IMR-90 (cell line): Measurements from ENCODE around the gene CD3E. TPM values are rescaled to one million over a fixed set of nuclear protein-coding genes. Genes with fewer than 3 reads are reported as not detected.

Experiments
- ATAC-seq: fragments of 200-7000 bp; cut with Tn5 transposase; 2 replicates; pipeline ENCODE4 v1.9.1; 2020; ENCODE audit warnings: low read depth, mild to moderate bottlenecking, moderate library complexity
- BruUV-seq: library from RNA; stranded (reverse); fragments of 400-500 nt; replicated peaks from 2 replicates; lab custom pipeline; 2021; lab: Mats Ljungman, UMichigan
- CTCF ChIA-PET: fragments of 300-600 bp; formaldehyde crosslinking; extraction: SDS; loops from one replicate; lab custom pipeline; 2021; ENCODE audit warnings: antibody characterized with exemption; lab: Yijun Ruan, JAX
- POLR2A ChIA-PET: fragments of 300-600 bp; sonication (Branson Sonifier 250); formaldehyde crosslinking; loops from one replicate; lab custom pipeline; 2022; ENCODE audit warnings: antibody characterized with exemption; ENCODE audit not compliant: unreplicated experiment; lab: Charles Lee
- DNase-seq: peaks from one replicate; pipeline ENCODE4 v3.0.0; 2013
- H2AFZ ChIP-seq: replicated peaks from 2 replicates; pipeline ENCODE3; 2013; ENCODE audit warnings: low read length, mild to moderate bottlenecking; ENCODE audit not compliant: poor library complexity
- H2AK5ac ChIP-seq: 2 replicates; pipeline ENCODE4 v1.6.1; 2013; ENCODE audit warnings: low read depth, low read length, inconsistent platforms
- H2AK9ac ChIP-seq: replicated peaks from 2 replicates; pipeline ENCODE3; 2013; ENCODE audit warnings: mild to moderate bottlenecking, low read depth, low read length, moderate library complexity; ENCODE audit not compliant: poor library complexity
- H2BK120ac ChIP-seq: 2 replicates; pipeline ENCODE4 v1.6.1; 2013; ENCODE audit warnings: low read depth, low read length, inconsistent platforms
- H2BK15ac ChIP-seq: 3 replicates; pipeline ENCODE4 v1.6.1; 2013; ENCODE audit warnings: low read depth, low read length, inconsistent platforms
- H2BK20ac ChIP-seq: 2 replicates; pipeline ENCODE4 v1.6.1; 2013; ENCODE audit warnings: low read depth, mild to moderate bottlenecking, inconsistent platforms, low read length, moderate library complexity
- H2BK5ac ChIP-seq: 2 replicates; pipeline ENCODE4 v1.6.1; 2013; ENCODE audit warnings: mild to moderate bottlenecking, low read depth, low read length, inconsistent platforms; ENCODE audit not compliant: poor library complexity, severe bottlenecking
- H3K14ac ChIP-seq: replicated peaks from 2 replicates; pipeline ENCODE4 v1.6.1; 2013; ENCODE audit warnings: low read depth, low read length, inconsistent platforms
- H3K18ac ChIP-seq: 2 replicates; pipeline ENCODE4 v1.6.1; 2013; ENCODE audit warnings: low read depth, low read length, control low read depth
- H3K23ac ChIP-seq: 2 replicates; pipeline ENCODE4 v1.6.1; 2013; ENCODE audit warnings: low read depth, low read length, inconsistent platforms
- H3K27ac ChIP-seq: 2 replicates; pipeline ENCODE4 v1.5.1; 2013; ENCODE audit warnings: mild to moderate bottlenecking, control low read depth, low read length; ENCODE audit not compliant: insufficient read depth
- H3K27me3 ChIP-seq: 2 replicates; pipeline ENCODE4 v1.6.1; 2013; ENCODE audit warnings: low read length; ENCODE audit not compliant: control insufficient read depth, insufficient read depth
- H3K36me3 ChIP-seq: 2 replicates; pipeline ENCODE4 v1.6.1; 2013; ENCODE audit warnings: low read length, mixed read lengths; ENCODE audit not compliant: control insufficient read depth, insufficient read depth
- H3K4ac ChIP-seq: 2 replicates; pipeline ENCODE4 v1.6.1; 2013; ENCODE audit warnings: low read depth, low read length, inconsistent platforms
- H3K4me1 ChIP-seq: 2 replicates; pipeline ENCODE4 v1.6.1; 2013; ENCODE audit warnings: low read length, mixed read lengths; ENCODE audit not compliant: control insufficient read depth, insufficient read depth
- H3K4me2 ChIP-seq: 2 replicates; pipeline ENCODE4 v1.6.1; 2013; ENCODE audit warnings: low read depth, mild to moderate bottlenecking, control low read depth, low read length, moderate library complexity
- H3K4me3 ChIP-seq: 2 replicates; pipeline ENCODE4 v1.5.1; 2013; ENCODE audit warnings: low read depth, mild to moderate bottlenecking, control low read depth, low read length, moderate library complexity; ENCODE audit not compliant: insufficient read depth
- H3K56ac ChIP-seq: 2 replicates; pipeline ENCODE4 v1.6.1; 2013; ENCODE audit warnings: low read length, inconsistent platforms; ENCODE audit not compliant: insufficient read depth; ENCODE audit errors: extremely low read depth
- H3K79me1 ChIP-seq, 2 experiments: 2 replicates each; pipeline ENCODE4 v1.6.1; 2013; ENCODE audit warnings: low read length in 2 of 2, inconsistent platforms in 1 of 2, low read depth in 1 of 2
- H3K9ac ChIP-seq: 2 replicates; pipeline ENCODE4 v1.6.1; 2013; ENCODE audit warnings: low read depth, low read length, control low read depth
- H3K9me1 ChIP-seq: 2 replicates; pipeline ENCODE4 v1.6.1; 2013; ENCODE audit warnings: low read length, inconsistent platforms; ENCODE audit not compliant: insufficient read depth
- H3K9me3 ChIP-seq: 2 replicates; pipeline ENCODE4 v1.6.1; 2013; ENCODE audit warnings: low read length; ENCODE audit not compliant: control insufficient read depth, insufficient read depth
- H4K20me1 ChIP-seq: 2 replicates; pipeline ENCODE4 v1.6.1; 2013; ENCODE audit warnings: low read length, inconsistent platforms; ENCODE audit not compliant: insufficient read depth
- H4K5ac ChIP-seq: 2 replicates; pipeline ENCODE4 v1.6.1; 2013; ENCODE audit warnings: mild to moderate bottlenecking, low read depth, low read length, control low read depth
- H4K8ac ChIP-seq, 2 experiments: 2 replicates each; pipeline ENCODE4 v1.6.1; 2013; ENCODE audit warnings: low read depth in 2 of 2, low read length in 2 of 2, control low read depth in 1 of 2, inconsistent platforms in 1 of 2
- H4K91ac ChIP-seq: 2 replicates; pipeline ENCODE4 v1.6.1; 2013; ENCODE audit warnings: low read depth, low read length, inconsistent platforms; ENCODE audit not compliant: insufficient read depth
- MAFK ChIP-seq: IDR thresholded peaks from 2 replicates; pipeline ENCODE4 v1.6.1; 2012; ENCODE audit warnings: low read depth, low read length, improper control_type of control experiment
- NFE2L2 ChIP-seq: fragments of 150-350 bp; IDR thresholded peaks from 2 replicates; pipeline ENCODE4 v1.6.1; 2016; ENCODE audit warnings: low read depth, mild to moderate bottlenecking, low read length
- POLR2A ChIP-seq: IDR thresholded peaks from 2 replicates; pipeline ENCODE4 v1.6.1; 2012; ENCODE audit warnings: mild to moderate bottlenecking, low read depth, low read length
- WGBS, 2 experiments: methylation state at CpG; one replicate each; pipeline versions ENCODE4 v1.1.5 to v1.1.7; 2013; ENCODE audit warnings: missing lambda C conversion rate in 2 of 2; ENCODE audit not compliant: insufficient read length in 1 of 2; ENCODE audit errors: extremely low coverage in 2 of 2; 5-methylcytosine and 5-hydroxymethylcytosine counted together
- dilution Hi-C: fragments of 300-500 bp; cut with HindIII; formaldehyde crosslinking; loops from one replicate; pipeline ENCODE4 v1.14.3; 2018; ENCODE audit warnings: low sequenced_read_pairs; ENCODE audit not compliant: unreplicated experiment
- in situ Hi-C: fragments of 300-500 bp; cut with MboI; formaldehyde crosslinking; loops from 3 replicates; pipeline ENCODE4 v1.14.3; 2019; ENCODE audit warnings: low sequenced_read_pairs, inconsistent platforms, mixed read lengths
- intact Hi-C: fragments of 100-400 bp; cut with micrococcal nuclease; formaldehyde crosslinking; loops from 2 replicates; pipeline ENCODE4 v1.10.0; 2022
- polyA plus RNA-seq, 3 experiments: library from polyadenylated mRNA; depleted of rRNA; stranded (reverse); fragments of >200 nt; gene quantifications; 2 replicates each; pipeline ENCODE4 v1.2.3, GENCODE V29; 2012; ENCODE audit warnings: low replicate concordance in 1 of 3
- total RNA-seq: library from RNA; depleted of rRNA; stranded (reverse); fragments of >200 nt; gene quantifications from 2 replicates; pipeline ENCODE4 v1.2.3, GENCODE V29; 2012

The CD3E gene
- total and polyA plus RNA-seq, 2 of the 4 experiments (the other 2 are of a cell fraction) = not detected

- dilution Hi-C loops (no loop called here), intact Hi-C loops (no loop called here), in situ Hi-C loops (no loop called here)
- no peak overlapping the region for H3K18ac ChIP-seq
- no peaks in the 10 kb centered on the region for H3K9me3 ChIP-seq
- no peak overlapping the region for H2AK9ac ChIP-seq
- POLR2A ChIA-PET = no interaction called here
- no peaks in the 10 kb centered on the region for H3K79me1 ChIP-seq
- no peak overlapping the region for H3K27ac ChIP-seq
- H3K14ac ChIP-seq = no peak overlapping the region
- no peaks in the 10 kb centered on the region for H3K4me1 ChIP-seq
- no peak overlapping the region for H3K9ac ChIP-seq
- no peak overlapping the region for H2BK15ac ChIP-seq
- ATAC-seq (no peak), DNase-seq (no peak)
- no peak overlapping the region for H3K4ac ChIP-seq
- H3K4me2 ChIP-seq = no peak overlapping the region
- CTCF ChIA-PET = no interaction called here
- no peak overlapping the region for H2BK120ac ChIP-seq
- H2BK20ac ChIP-seq = no peak overlapping the region
- H4K91ac ChIP-seq = no peak overlapping the region
- no peaks in the 10 kb centered on the region for H4K20me1 ChIP-seq
- H4K8ac ChIP-seq = no peak overlapping the region
- no peak overlapping the region for H2AK5ac ChIP-seq
- H4K5ac ChIP-seq = no peak overlapping the region
- no peak overlapping the region for H3K56ac ChIP-seq
- no peak overlapping the region for H2AFZ ChIP-seq
- H3K27me3 ChIP-seq = no peaks in the 10 kb centered on the region
- H2BK5ac ChIP-seq = no peak overlapping the region
- H3K4me3 ChIP-seq = no peak overlapping the region
- no CpG with 5 or more reads among the region's 4 CpGs for WGBS, 2 experiments
- no peak overlapping the region for H3K23ac ChIP-seq
- no peaks in the 10 kb centered on the region for H3K9me1 ChIP-seq
- TF ChIP-seq NFE2L2 (no peak), POLR2A (no peak), MAFK (no peak)
- BruUV-seq = no TSS peak
- no peaks in the 10 kb centered on the region for H3K36me3 ChIP-seq
Observed at GRCh38 chr11:118275176-118275575, 29.4 kb upstream of the CD3E start.
